CD4-positive, alpha-beta T cell (primary cell): ENCODE data around the gene CFL1. TPM values are rescaled to one million over a fixed set of nuclear protein-coding genes. Genes with fewer than 3 reads are reported as not detected.

Source experiments
- ATAC-seq: fragments of 200-7000 bp; cut with Tn5 transposase; one replicate; pipeline ENCODE4 v1.10.0; 2022; ENCODE audit warnings: mild to moderate bottlenecking; ENCODE audit not compliant: poor library complexity
- CTCF ChIA-PET: fragments of 350-600 bp; sonication (Branson Sonifier 250); formaldehyde crosslinking; loops from one replicate; lab custom pipeline; 2021; ENCODE audit warnings: antibody characterized with exemption, inconsistent platforms; lab: Charles Lee
- POLR2A ChIA-PET: fragments of 350-600 bp; sonication (Branson Sonifier 250); formaldehyde crosslinking; loops from one replicate; lab custom pipeline; 2021; ENCODE audit warnings: antibody characterized with exemption, inconsistent platforms; lab: Charles Lee
- DNase-seq, 14 experiments: peaks; one replicate each; pipeline ENCODE4 v3.0.0-alpha.2; 2013 to 2020; ENCODE audit warnings: mixed read lengths in 2 of 14
- H3K27ac ChIP-seq, 2 donors: one replicate each; pipeline versions ENCODE4 v1.5.1 to v1.7.0; 2013; ENCODE audit warnings: low read length in 2 of 2, low read depth in 1 of 2, mild to moderate bottlenecking in 1 of 2
- H3K27me3 ChIP-seq, 2 experiments: 1 replicate in 1 of 2; 2 replicates in 1 of 2; pipeline versions ENCODE4 v1.6.1 to v1.7.0; 2013; ENCODE audit warnings: low read length in 2 of 2, control low read depth in 1 of 2, mild to moderate bottlenecking in 1 of 2, moderate library complexity in 1 of 2; ENCODE audit not compliant: insufficient read depth in 2 of 2, control insufficient read depth in 1 of 2
- H3K36me3 ChIP-seq: one replicate; pipeline ENCODE4 v1.6.1; 2013; ENCODE audit warnings: low read length, control low read depth; ENCODE audit not compliant: insufficient read depth
- H3K4me1 ChIP-seq: one replicate; pipeline ENCODE4 v1.6.1; 2013; ENCODE audit warnings: low read length, control low read depth; ENCODE audit not compliant: insufficient read depth
- H3K4me3 ChIP-seq: one replicate; pipeline ENCODE4 v1.5.1; 2013; ENCODE audit warnings: mild to moderate bottlenecking, low read length, moderate library complexity
- H3K9me3 ChIP-seq, 2 experiments: 1 replicate in 1 of 2; 2 replicates in 1 of 2; pipeline versions ENCODE4 v1.6.1 to v1.7.0; 2013; ENCODE audit warnings: low read length in 2 of 2, mild to moderate bottlenecking in 2 of 2, control low read depth in 1 of 2, moderate library complexity in 1 of 2; ENCODE audit not compliant: control insufficient read depth in 1 of 2, insufficient read depth in 1 of 2
- H3K27ac Mint-ChIP-seq: one replicate; pipeline ENCODE4 v1.8.0; 2020; ENCODE audit warnings: mixed read lengths
- H3K27me3 Mint-ChIP-seq: one replicate; pipeline ENCODE4 v1.8.0; 2021; ENCODE audit warnings: mixed read lengths
- H3K36me3 Mint-ChIP-seq: one replicate; pipeline ENCODE4 v1.8.0; 2021; ENCODE audit warnings: low read depth, mixed read lengths
- H3K4me1 Mint-ChIP-seq: one replicate; pipeline ENCODE4 v1.8.0; 2021; ENCODE audit warnings: low read depth, mixed read lengths
- H3K4me3 Mint-ChIP-seq: one replicate; pipeline ENCODE4 v1.8.0; 2020; ENCODE audit warnings: mild to moderate bottlenecking, mixed read lengths
- H3K9me3 Mint-ChIP-seq: one replicate; pipeline ENCODE4 v1.8.0; 2020; ENCODE audit warnings: mixed read lengths
- CTCF ChIP-seq: fragments of 200-600 bp; IDR thresholded peaks from one replicate; pipeline ENCODE4 v1.8.0; 2022; ENCODE audit warnings: antibody characterized with exemption, mild to moderate bottlenecking
- intact Hi-C, 2 experiments: fragments of 100-400 bp; cut with DNase I in 1 of 2; cut with micrococcal nuclease in 1 of 2; formaldehyde crosslinking; loops; one replicate each; pipeline versions ENCODE4 v1.15.1 to v1.9.0; 2023 to 2025; cut with DNase I, micrococcal nuclease
- total RNA-seq, 174 experiments: library from RNA in 2 of 174; stranded (reverse) in 2 of 174; gene quantifications; one replicate each; pipeline ENCODE4 v1.2.3 and lab custom pipeline; 2021 to 2026

CFL1 gene
- total RNA-seq, 2 experiments from 2014 or later = 322 to 331 TPM

GRCh38 chr11:65847746-65848145 lies 10.2 kb downstream of the CFL1 start:
- ATAC-seq = no peak
- ChIA-PET CTCF (interaction anchor here (0.5 kb wide), 1 partner anchor 142 kb away, joined by 3 read pairs; no protein-coding TSS in a partner anchor), POLR2A (no interaction called here)
- H3K27me3 ChIP-seq = no peaks in the 10 kb centered on the region
- H3K27ac Mint-ChIP-seq = no peak overlapping the region
- H3K9me3 Mint-ChIP-seq = no peaks in the 10 kb centered on the region
- H3K4me1 ChIP-seq = no peaks in the 10 kb centered on the region
- DNase-seq = no peak
- TF ChIP-seq CTCF = no peak
- H3K4me3 Mint-ChIP-seq = no peak overlapping the region
- no peaks in the 10 kb centered on the region for H3K4me1 Mint-ChIP-seq
- peaks cover 7 to 20% of the 10 kb centered on the region in 2 experiments for H3K9me3 ChIP-seq
- intact Hi-C loops = no loop called here
- peaks cover 15% of the 10 kb centered on the region for H3K36me3 Mint-ChIP-seq
- no peaks in the 10 kb centered on the region for H3K27me3 Mint-ChIP-seq
- H3K4me3 ChIP-seq = no peak overlapping the region
- H3K36me3 ChIP-seq = peaks cover 19% of the 10 kb centered on the region
- H3K27ac ChIP-seq = no peak overlapping the region

GRCh38 chr11:65844231-65844872 lies 13.6 kb downstream of the CFL1 start:
- intact Hi-C loops = no loop called here
- Mint-ChIP-seq H3K36me3 (no peaks in the 10 kb centered on the region), H3K27ac (no peak overlapping the region), H3K4me1 (no peaks in the 10 kb centered on the region), H3K27me3 (no peaks in the 10 kb centered on the region), H3K9me3 (no peaks in the 10 kb centered on the region), H3K4me3 (no peak overlapping the region)
- DNase-seq (no peak), ATAC-seq (no peak)
- Histone ChIP-seq H3K9me3 (no peaks in the 10 kb centered on the region), H3K27me3 (no peaks in the 10 kb centered on the region), H3K27ac (no peak overlapping the region), H3K4me3 (no peak overlapping the region), H3K4me1 (no peaks in the 10 kb centered on the region), H3K36me3 (no peaks in the 10 kb centered on the region)
- CTCF ChIA-PET = no interaction called here
- no peak for TF ChIP-seq CTCF
- POLR2A ChIA-PET = no interaction called here

GRCh38 chr11:65843811-65844210 lies 14.2 kb downstream of the CFL1 start:
- ATAC-seq (no peak), DNase-seq (no peak)
- H3K27me3 Mint-ChIP-seq = no peaks in the 10 kb centered on the region
- no peak for TF ChIP-seq CTCF
- POLR2A ChIA-PET = no interaction called here
- no peak overlapping the region for H3K4me3 Mint-ChIP-seq
- intact Hi-C loops = no loop called here
- no peak overlapping the region for H3K4me3 ChIP-seq
- H3K27ac ChIP-seq = no peak overlapping the region
- CTCF ChIA-PET = no interaction called here
- H3K4me1 Mint-ChIP-seq = no peaks in the 10 kb centered on the region
- H3K4me1 ChIP-seq = no peaks in the 10 kb centered on the region
- H3K9me3 ChIP-seq = no peaks in the 10 kb centered on the region
- H3K36me3 ChIP-seq = no peaks in the 10 kb centered on the region
- no peaks in the 10 kb centered on the region for H3K9me3 Mint-ChIP-seq
- H3K27ac Mint-ChIP-seq = no peak overlapping the region
- no peaks in the 10 kb centered on the region for H3K27me3 ChIP-seq
- H3K36me3 Mint-ChIP-seq = no peaks in the 10 kb centered on the region
